Heart left ventricle (tissue), 16 donors: ENCODE data around the gene SUMO3. TPM values are rescaled to one million over a fixed set of nuclear protein-coding genes. Genes with fewer than 3 reads are reported as not detected.

Experiments used
- ATAC-seq, 4 donors: fragments of 200-7000 bp; cut with Tn5 transposase; one replicate each; pipeline ENCODE4 v1.9.1; 2020 to 2022; ENCODE audit warnings: moderate library complexity in 4 of 4, mild to moderate bottlenecking in 3 of 4, moderate number of reproducible peaks in 1 of 4
- DNase-seq, 5 donors: peaks; one replicate each; pipeline ENCODE4 v3.0.0-alpha.2; 2020
- H3K27ac ChIP-seq, 12 donors: fragments of 200-600 bp; sonication (generic) in 4 of 12; one replicate each; pipeline versions ENCODE4 v1.5.0 to v1.8.0; 2016 to 2022; ENCODE audit warnings: mild to moderate bottlenecking in 2 of 12
- H3K27me3 ChIP-seq, 9 donors: fragments of 200-600 bp; sonication (generic) in 2 of 9; one replicate each; pipeline versions ENCODE4 v1.5.1 to v1.8.0; 2016 to 2022; ENCODE audit warnings: mild to moderate bottlenecking in 3 of 9
- H3K36me3 ChIP-seq, 9 donors: fragments of 200-600 bp; sonication (generic) in 2 of 9; one replicate each; pipeline versions ENCODE4 v1.5.0 to v1.8.0; 2018 to 2022; ENCODE audit warnings: mild to moderate bottlenecking in 2 of 9
- H3K4me1 ChIP-seq, 12 donors: fragments of 200-600 bp; sonication (generic) in 4 of 12; one replicate each; pipeline versions ENCODE4 v1.5.0 to v1.8.0; 2016 to 2022; ENCODE audit warnings: mild to moderate bottlenecking in 3 of 12
- H3K4me3 ChIP-seq, 12 donors: fragments of 200-600 bp; sonication (generic) in 4 of 12; one replicate each; pipeline versions ENCODE4 v1.5.0 to v1.8.0; 2017 to 2022; ENCODE audit warnings: mild to moderate bottlenecking in 9 of 12, moderate library complexity in 4 of 12
- H3K9me3 ChIP-seq, 12 donors: fragments of 200-600 bp; sonication (generic) in 4 of 12; one replicate each; pipeline versions ENCODE4 v1.5.0 to v1.8.0; 2016 to 2022; ENCODE audit warnings: mild to moderate bottlenecking in 1 of 12
- POLR2A ChIP-seq, 2 donors: fragments of 450-650 bp; IDR thresholded peaks; one replicate each; pipeline ENCODE4 v1.6.1; 2017; ENCODE audit warnings: antibody characterized with exemption in 2 of 2, mild to moderate bottlenecking in 2 of 2, moderate library complexity in 2 of 2
- WGBS, 4 donors: extraction: QIAGEN DNeasy Blood & Tissue Kit in 2 of 4; methylation state at CpG; one replicate each; pipeline versions ENCODE4 v1.1.5 to v1.1.7; 2013 to 2018; 5-methylcytosine and 5-hydroxymethylcytosine counted together
- intact Hi-C, 10 donors: fragments of 100-400 bp; cut with DNase I; formaldehyde crosslinking; loops; one replicate each; pipeline versions ENCODE4 v1.11.1 to v1.14.2; 2022
- polyA plus RNA-seq, 2 donors: library from polyadenylated mRNA; stranded (reverse); fragments of 200-250 nt; gene quantifications; one replicate each; pipeline ENCODE4 v1.2.3, GENCODE V29; 2013
- total RNA-seq, 9 donors: library from RNA; depleted of rRNA in 2 of 9; stranded (reverse); fragments of >200 nt in 2 of 9; fragmentation: NEBNext Ultra II Directional in 3 of 9; extraction: Animal tissue kit (Norgen Biotek cat#: 25700) in 3 of 9; gene quantifications; one replicate each; pipeline versions ENCODE4 v1.1.0 to v1.2.4, GENCODE V29; 2016 to 2023
- TF ChIP-seq, protein P1 (sequence below), 12 donors: fragments of 200-600 bp; sonication (generic) in 4 of 12; IDR thresholded peaks; one replicate each; pipeline versions ENCODE4 v1.5.0 to v1.8.0; 2018 to 2022; ENCODE audit warnings: antibody characterized with exemption in 12 of 12, mild to moderate bottlenecking in 5 of 12
- donor health status: ischemic (EF 13 %, LVEDD 7.1; RV severe dilation, severe dysfunction).
- donor health status: healthy with polysubstance abuse.
- donor health status: DM: no; HTN: yes; CAD: no.
- donor health status: DM: no; HTN: no; CAD: no.
- donor health status: ischemic (EF 25% LVEDD 6.9; RV normal size, moderate dysfunction).
- donor health status: ischemic (EF 25% LVEDD 5.7; RV mildly dilated, moderate dysfunction).
- donor health status: healthy.
- donor health status: DM: yes; HTN: yes; CAD: no.
- donor health status: ischemic (EF 35%, LVEDD 5.7; RV mildly dilated, moderate dysfunction).
- donor health status: nonischemic (EF 11% LVEDD 7.7; RV severe dilation, severe dysfunction).
- donor health status: DM: yes; HTN: yes; CAD: no.
- donor health status: PGD.
- donor health status: ischemic (EF 29% LVEDD 5.4; RV normal size, mild dysfunction).
- donor health status: nonischemic (EF 23%, LVEDD 6.1; RV moderate dilation, normal function).

The SUMO3 gene
- total and polyA plus RNA-seq, 11 donors = 22.0 to 108 (median 78.1) TPM

DNA sequence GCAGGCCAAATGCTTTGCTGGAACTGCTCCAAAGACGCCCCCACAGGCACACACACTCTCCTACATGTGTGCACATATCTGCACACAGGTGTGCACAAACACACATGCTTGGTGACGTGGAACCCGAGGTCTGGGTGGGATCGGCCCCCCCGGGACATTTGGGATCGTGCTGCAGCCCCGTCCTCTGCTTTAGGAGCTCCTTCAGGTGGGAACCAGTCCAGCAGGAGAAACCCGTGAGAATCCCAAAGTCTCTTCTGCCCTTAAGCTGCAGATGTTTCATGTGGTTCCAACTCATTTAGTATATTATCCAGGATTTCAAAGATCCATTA is 54.8 kb downstream of the SUMO3 start:
- intact Hi-C loops = no loop called here
- Histone ChIP-seq H3K27me3 (no peaks in the 10 kb centered on the region), H3K36me3 (no peaks in the 10 kb centered on the region), H3K4me3 (no peak overlapping the region), H3K27ac (no peak overlapping the region), H3K9me3 (no peaks in the 10 kb centered on the region), H3K4me1 (peaks cover 0 to 7% (median 0%) of the 10 kb centered on the region in 12 donors)
- ATAC-seq (no peak), DNase-seq (no peak)
- WGBS, 4 donors = 82 to 92% (median 86%) methylated on average over 8 of the region's 8 CpGs
- TF ChIP-seq, protein P1, sequence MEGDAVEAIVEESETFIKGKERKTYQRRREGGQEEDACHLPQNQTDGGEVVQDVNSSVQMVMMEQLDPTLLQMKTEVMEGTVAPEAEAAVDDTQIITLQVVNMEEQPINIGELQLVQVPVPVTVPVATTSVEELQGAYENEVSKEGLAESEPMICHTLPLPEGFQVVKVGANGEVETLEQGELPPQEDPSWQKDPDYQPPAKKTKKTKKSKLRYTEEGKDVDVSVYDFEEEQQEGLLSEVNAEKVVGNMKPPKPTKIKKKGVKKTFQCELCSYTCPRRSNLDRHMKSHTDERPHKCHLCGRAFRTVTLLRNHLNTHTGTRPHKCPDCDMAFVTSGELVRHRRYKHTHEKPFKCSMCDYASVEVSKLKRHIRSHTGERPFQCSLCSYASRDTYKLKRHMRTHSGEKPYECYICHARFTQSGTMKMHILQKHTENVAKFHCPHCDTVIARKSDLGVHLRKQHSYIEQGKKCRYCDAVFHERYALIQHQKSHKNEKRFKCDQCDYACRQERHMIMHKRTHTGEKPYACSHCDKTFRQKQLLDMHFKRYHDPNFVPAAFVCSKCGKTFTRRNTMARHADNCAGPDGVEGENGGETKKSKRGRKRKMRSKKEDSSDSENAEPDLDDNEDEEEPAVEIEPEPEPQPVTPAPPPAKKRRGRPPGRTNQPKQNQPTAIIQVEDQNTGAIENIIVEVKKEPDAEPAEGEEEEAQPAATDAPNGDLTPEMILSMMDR (IDR thresholded peaks at IDR 0.05) = no peak
- no peak for TF ChIP-seq POLR2A (IDR thresholded peaks at IDR 0.05)

DNA sequence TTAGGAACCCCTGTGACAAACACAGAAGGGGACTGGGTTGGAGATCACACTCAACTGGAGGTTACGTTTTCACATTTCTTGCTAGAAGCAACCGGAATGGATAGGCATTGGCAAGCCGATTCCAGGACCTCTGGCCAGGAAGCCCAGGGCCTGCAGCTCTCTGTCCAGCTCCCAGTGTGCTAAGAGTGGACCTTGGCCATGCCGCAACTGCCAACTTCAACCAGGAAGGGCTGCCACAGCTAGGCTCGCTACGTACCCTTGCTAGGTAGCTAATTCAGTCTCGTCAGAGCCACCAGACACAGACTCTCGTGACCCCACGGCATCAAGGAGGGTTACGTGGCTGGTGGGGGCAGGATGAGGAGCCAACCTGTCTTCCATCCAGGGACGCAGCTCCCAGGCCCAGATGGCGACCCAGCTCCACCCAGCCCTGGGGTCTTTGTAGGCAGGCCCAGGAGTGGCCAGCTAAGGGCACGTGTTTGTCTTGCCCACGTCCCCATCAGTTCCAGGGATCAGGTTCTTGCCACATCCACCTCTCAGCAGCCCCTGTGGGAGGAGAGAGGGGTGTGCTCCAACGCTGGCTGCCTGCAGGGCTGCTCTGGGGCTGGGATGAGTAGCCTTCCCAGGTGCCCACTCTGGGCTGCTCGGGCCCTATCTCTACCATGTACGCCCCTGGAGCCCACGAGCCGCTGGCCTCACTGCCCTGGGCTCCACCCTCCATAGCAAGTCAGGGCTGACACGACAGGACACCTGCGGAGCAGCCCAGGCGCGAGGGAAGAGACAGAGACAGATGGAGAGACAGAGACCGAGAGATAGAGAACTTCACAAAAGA is 55.4 kb downstream of the SUMO3 start:
- Histone ChIP-seq H3K9me3 (no peaks in the 10 kb centered on the region), H3K4me1 (peaks cover 0 to 7% (median 0%) of the 10 kb centered on the region in 12 donors), H3K27ac (no peak overlapping the region), H3K36me3 (no peaks in the 10 kb centered on the region), H3K27me3 (no peaks in the 10 kb centered on the region), H3K4me3 (no peak overlapping the region)
- peak in 1 of 5 donors; percentile 47 for DNase-seq
- no peak for ATAC-seq
- intact Hi-C loops = no loop called here
- WGBS, 4 donors = 84 to 93% (median 88%) methylated on average over 16 to 24 of the region's 24 CpGs
- TF ChIP-seq POLR2A (IDR thresholded peaks at IDR 0.05) = no peak
- TF ChIP-seq, protein P1 (IDR thresholded peaks at IDR 0.05) = no peak

DNA sequence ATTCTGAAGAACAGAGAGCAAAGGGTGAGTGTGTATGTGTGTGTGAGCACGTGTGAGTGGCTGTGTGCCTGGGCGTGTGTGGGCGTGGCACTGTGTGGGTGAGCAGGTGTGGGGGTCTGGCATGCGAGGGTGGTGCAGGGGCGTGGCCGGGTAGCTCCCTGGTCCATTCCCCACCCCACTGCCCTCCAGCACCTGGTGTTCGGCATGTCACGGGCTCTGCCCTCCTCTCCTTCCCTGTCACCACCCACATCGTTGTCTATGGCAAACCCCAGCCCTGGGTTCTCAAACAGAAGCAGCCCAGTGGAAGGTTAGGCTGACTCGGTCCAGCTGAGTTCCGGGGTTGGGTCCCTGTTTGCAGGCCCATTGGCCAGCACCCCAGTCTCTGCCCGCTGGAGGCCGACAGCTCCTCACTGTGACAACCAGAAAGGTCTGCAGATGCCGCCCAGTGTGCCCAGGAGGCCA is 56.1 kb downstream of the SUMO3 start:
- no peak overlapping the region for H3K27ac ChIP-seq
- H3K4me3 ChIP-seq = no peak overlapping the region
- H3K9me3 ChIP-seq = no peaks in the 10 kb centered on the region
- H3K27me3 ChIP-seq = no peaks in the 10 kb centered on the region
- WGBS, 4 donors = 89 to 90% (median 89%) methylated on average over 13 to 14 of the region's 14 CpGs
- H3K36me3 ChIP-seq = no peaks in the 10 kb centered on the region
- peak in 1 of 5 donors; percentile 26 for DNase-seq
- TF ChIP-seq POLR2A (IDR thresholded peaks at IDR 0.05) = no peak
- TF ChIP-seq, protein P1 (IDR thresholded peaks at IDR 0.05) = no peak
- intact Hi-C loops = no loop called here
- no peak for ATAC-seq
- H3K4me1 ChIP-seq = peaks cover 0 to 7% (median 0%) of the 10 kb centered on the region in 12 donors

DNA sequence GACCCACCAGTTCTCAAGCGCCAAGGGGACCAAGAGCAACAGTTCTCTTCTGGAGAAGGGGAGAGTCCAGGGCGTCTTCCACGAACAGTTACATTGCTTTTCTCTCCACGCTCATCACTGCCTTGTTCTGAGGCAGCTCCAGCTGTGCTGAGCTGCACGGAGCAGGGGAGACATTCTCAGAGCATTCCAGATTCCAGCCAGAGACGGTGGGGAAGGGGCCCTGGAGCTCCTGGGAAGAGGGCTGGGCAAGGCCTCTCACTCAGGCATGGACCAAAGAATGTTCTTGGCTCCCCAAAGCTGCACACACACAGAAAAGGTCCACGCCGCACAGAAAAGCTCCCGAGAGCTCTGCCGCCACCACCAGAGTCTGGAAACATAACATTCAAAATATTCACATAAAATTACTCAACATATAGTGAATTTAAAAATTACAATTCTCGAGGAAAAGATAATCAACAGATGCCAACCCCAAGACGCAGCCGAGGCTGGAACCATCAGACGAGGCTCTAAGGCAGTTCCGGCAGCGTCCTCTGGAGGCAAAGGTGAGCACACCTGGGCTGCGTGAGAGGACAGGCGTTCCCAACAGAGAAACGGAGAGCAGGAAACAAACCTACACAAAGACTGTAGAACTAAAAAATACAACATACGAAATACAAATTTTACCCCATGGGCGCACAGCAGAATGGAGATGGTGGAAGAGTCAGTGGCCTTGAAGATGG is 56.7 kb downstream of the SUMO3 start:
- no peaks in the 10 kb centered on the region for H3K36me3 ChIP-seq
- no peak overlapping the region for H3K4me3 ChIP-seq
- intact Hi-C loops = no loop called here
- DNase-seq = no peak
- H3K27me3 ChIP-seq = no peaks in the 10 kb centered on the region
- H3K27ac ChIP-seq = no peak overlapping the region
- TF ChIP-seq POLR2A (IDR thresholded peaks at IDR 0.05) = no peak
- TF ChIP-seq, protein P1 (IDR thresholded peaks at IDR 0.05) = no peak
- 69 to 76% (median 72%) methylated on average over 21 of the region's 21 CpGs for WGBS, 4 donors
- H3K9me3 ChIP-seq = peaks cover 0 to under 1% (median 0%) of the 10 kb centered on the region in 12 donors
- peaks cover 0 to 7% (median 0%) of the 10 kb centered on the region in 12 donors for H3K4me1 ChIP-seq
- no peak for ATAC-seq
